Upper lobe of right lung (tissue), 1 donor: ENCODE results near the gene FAM171A1. TPM values are rescaled to one million over a fixed set of nuclear protein-coding genes. Genes with fewer than 3 reads are reported as not detected.
A peak's percentile ranks its signal among the peaks of the same experiment; 100 is the strongest.
"Not testable (repeated sequence)": the region's sequence is repeated elsewhere in the genome, so short reads cannot be mapped to it uniquely, and the experiment has no call there.

ENCODE experiments used
- ATAC-seq: fragments of 200-7000 bp; cut with Tn5 transposase; one replicate; pipeline ENCODE4 v1.9.1; 2020; ENCODE audit warnings: mild to moderate bottlenecking, moderate library complexity
- DNase-seq: peaks from one replicate; pipeline ENCODE4 v3.0.0-alpha.2; 2020
- H3K27ac ChIP-seq: fragments of 200-600 bp; one replicate; pipeline ENCODE4 v1.8.0; 2022
- H3K27me3 ChIP-seq: fragments of 200-600 bp; one replicate; pipeline ENCODE4 v1.8.0; 2022; ENCODE audit warnings: mild to moderate bottlenecking
- H3K36me3 ChIP-seq: fragments of 200-600 bp; one replicate; pipeline ENCODE4 v1.8.0; 2022
- H3K4me1 ChIP-seq: fragments of 200-600 bp; one replicate; pipeline ENCODE4 v1.8.0; 2022
- H3K4me3 ChIP-seq: fragments of 200-600 bp; one replicate; pipeline ENCODE4 v1.8.0; 2022; ENCODE audit warnings: mild to moderate bottlenecking
- H3K9me3 ChIP-seq: fragments of 200-600 bp; one replicate; pipeline ENCODE4 v1.8.0; 2022
- CTCF ChIP-seq: fragments of 200-600 bp; IDR thresholded peaks from one replicate; pipeline ENCODE4 v1.8.0; 2022; ENCODE audit warnings: antibody characterized with exemption
- intact Hi-C: fragments of 100-400 bp; cut with DNase I; formaldehyde crosslinking; loops from one replicate; pipeline ENCODE4 v1.11.0; 2022
- long read RNA-seq: library from polyadenylated mRNA; unstranded; transcript quantifications from one replicate; pipeline ENCODE4 v2.0.0, GENCODE V29; 2021
- total RNA-seq: library from RNA; stranded (reverse); fragmentation: NEBNext Ultra II Directional; extraction: Animal tissue kit (Norgen Biotek cat#: 25700); gene quantifications from one replicate; pipeline ENCODE4 v1.2.1, GENCODE V29; 2021
- donor health status: DM: no; HTN: yes; CAD: no; lungs with severe emphysema.

Gene FAM171A1
- total RNA-seq, result 17.3 TPM
- long read RNA-seq, transcript FAM171A1-201 (8 exons, 3,952 nt), result major isoform, 35 of 89 reads
- long read RNA-seq, partial matches to known transcripts, result 18 of 89 reads
- long read RNA-seq, other reads (novel, unspliced or antisense), result 36 of 89 reads

- peak within 1 kb of the TSS; percentile 63 for H3K4me3 ChIP-seq
- peaks cover 7% of the 10 kb centered on the region for H3K27me3 ChIP-seq
- peak within 1 kb of the TSS; percentile 68 for H3K27ac ChIP-seq
- no peak for TF ChIP-seq CTCF
- DNase-seq (peak; percentile 75), ATAC-seq (peak; percentile 87)
- H3K36me3 ChIP-seq, result no peaks in the 10 kb centered on the region
- H3K4me1 ChIP-seq, result no peaks in the 10 kb centered on the region
- intact Hi-C loops, result no loop called here
- H3K9me3 ChIP-seq, result no peaks in the 10 kb centered on the region
Observed at GRCh38 chr10:15370856-15371701, at the start of gene FAM171A1. Gene FAM171A1 (minus strand): TSS chr10:15371289. CDS start chr10:15371052, 237 bp downstream.

GRCh38 chr10:15420858-15421257 lies 49.8 kb upstream of the FAM171A1 start:
- Histone ChIP-seq H3K4me3 (no peak overlapping the region), H3K27me3 (no peaks in the 10 kb centered on the region), H3K4me1 (no peaks in the 10 kb centered on the region), H3K36me3 (no peaks in the 10 kb centered on the region), H3K27ac (no peak overlapping the region), H3K9me3 (no peaks in the 10 kb centered on the region)
- DNase-seq (no peak), ATAC-seq (no peak)
- TF ChIP-seq CTCF, result no peak
- intact Hi-C loops, result no loop called here

- TF ChIP-seq CTCF, result peak; percentile 92
- no peak overlapping the region for H3K4me3 ChIP-seq
- no peaks in the 10 kb centered on the region for H3K9me3 ChIP-seq
- intact Hi-C loops, result no loop called here
- H3K27ac ChIP-seq, result no peak overlapping the region
- peak; percentile 62 for ATAC-seq
- no peaks in the 10 kb centered on the region for H3K4me1 ChIP-seq
- no peaks in the 10 kb centered on the region for H3K27me3 ChIP-seq
- no peaks in the 10 kb centered on the region for H3K36me3 ChIP-seq
- no peak for DNase-seq
Observed at GRCh38 chr10:15419279-15419874, 48.3 kb upstream of the FAM171A1 start.

- no peak overlapping the region for H3K4me3 ChIP-seq
- DNase-seq (no peak), ATAC-seq (no peak)
- intact Hi-C loops, result no loop called here
- H3K36me3 ChIP-seq, result no peaks in the 10 kb centered on the region
- no peaks in the 10 kb centered on the region for H3K9me3 ChIP-seq
- TF ChIP-seq CTCF, result no peak
- no peak overlapping the region for H3K27ac ChIP-seq
- H3K27me3 ChIP-seq, result no peaks in the 10 kb centered on the region
- no peaks in the 10 kb centered on the region for H3K4me1 ChIP-seq
Observed at GRCh38 chr10:15416034-15416433, 44.9 kb upstream of the FAM171A1 start.

- intact Hi-C loops, result no loop called here
- DNase-seq, result no peak
Observed at GRCh38 chr10:15411010-15411409, 39.9 kb upstream of the FAM171A1 start.

GRCh38 chr10:15409350-15409749 lies 38.3 kb upstream of the FAM171A1 start:
- H3K9me3 ChIP-seq, DNase-seq, H3K4me1 ChIP-seq, ATAC-seq, H3K27me3 ChIP-seq, intact Hi-C loops, H3K36me3 ChIP-seq, H3K4me3 ChIP-seq, H3K27ac ChIP-seq: not testable (repeated sequence)

More at GRCh38 chr10:15411010-15411409, 39.9 kb upstream of the FAM171A1 start:
- Histone ChIP-seq H3K4me3 (no peak overlapping the region), H3K9me3 (no peaks in the 10 kb centered on the region), H3K36me3 (no peaks in the 10 kb centered on the region), H3K27me3 (no peaks in the 10 kb centered on the region), H3K27ac (no peak overlapping the region), H3K4me1 (no peaks in the 10 kb centered on the region)
- ATAC-seq, result no peak
- TF ChIP-seq CTCF, result no peak
